Endothelial cell (in vitro differentiated cells): Measurements from ENCODE around the gene SHROOM3. TPM values are rescaled to one million over a fixed set of nuclear protein-coding genes. Genes with fewer than 3 reads are reported as not detected.

Experiments used
- DNase-seq: peaks from one replicate; pipeline ENCODE4 v3.0.0; 2021; ENCODE audit warnings: low spot score
- H3K27ac Mint-ChIP-seq: one replicate; pipeline ENCODE4 v1.8.0; 2021; ENCODE audit warnings: mixed read lengths, inconsistent platforms; ENCODE audit not compliant: unreplicated experiment
- H3K27me3 Mint-ChIP-seq: one replicate; pipeline ENCODE4 v1.8.0; 2021; ENCODE audit warnings: mild to moderate bottlenecking, moderate library complexity, mixed read lengths, inconsistent platforms; ENCODE audit not compliant: unreplicated experiment
- H3K36me3 Mint-ChIP-seq: one replicate; pipeline ENCODE4 v1.8.0; 2021; ENCODE audit warnings: mild to moderate bottlenecking, low read depth, mixed read lengths, inconsistent platforms; ENCODE audit not compliant: unreplicated experiment
- H3K4me1 Mint-ChIP-seq: one replicate; pipeline ENCODE4 v1.8.0; 2021; ENCODE audit warnings: mild to moderate bottlenecking, mixed read lengths, inconsistent platforms; ENCODE audit not compliant: unreplicated experiment
- H3K4me3 Mint-ChIP-seq: one replicate; pipeline ENCODE4 v1.8.0; 2021; ENCODE audit warnings: mild to moderate bottlenecking, mixed read lengths, inconsistent platforms; ENCODE audit not compliant: unreplicated experiment
- H3K9me3 Mint-ChIP-seq: one replicate; pipeline ENCODE4 v1.8.0; 2021; ENCODE audit warnings: mixed read lengths, inconsistent platforms; ENCODE audit not compliant: unreplicated experiment
- CTCF ChIP-seq: fragments of 200-600 bp; sonication (generic); IDR thresholded peaks from one replicate; pipeline ENCODE4 v1.5.0; 2021; ENCODE audit warnings: antibody characterized with exemption; ENCODE audit not compliant: unreplicated experiment
- total RNA-seq: library from RNA; stranded (reverse); fragmentation: NEBNext Ultra II Directional; extraction: Animal tissue kit (Norgen Biotek cat#: 25700); gene quantifications from one replicate; pipeline ENCODE4 v1.2.1, GENCODE V29; 2021; ENCODE audit not compliant: unreplicated experiment

The SHROOM3 gene
- total RNA-seq, 1 donor from 2014 or later: 7.9 TPM

DNA sequence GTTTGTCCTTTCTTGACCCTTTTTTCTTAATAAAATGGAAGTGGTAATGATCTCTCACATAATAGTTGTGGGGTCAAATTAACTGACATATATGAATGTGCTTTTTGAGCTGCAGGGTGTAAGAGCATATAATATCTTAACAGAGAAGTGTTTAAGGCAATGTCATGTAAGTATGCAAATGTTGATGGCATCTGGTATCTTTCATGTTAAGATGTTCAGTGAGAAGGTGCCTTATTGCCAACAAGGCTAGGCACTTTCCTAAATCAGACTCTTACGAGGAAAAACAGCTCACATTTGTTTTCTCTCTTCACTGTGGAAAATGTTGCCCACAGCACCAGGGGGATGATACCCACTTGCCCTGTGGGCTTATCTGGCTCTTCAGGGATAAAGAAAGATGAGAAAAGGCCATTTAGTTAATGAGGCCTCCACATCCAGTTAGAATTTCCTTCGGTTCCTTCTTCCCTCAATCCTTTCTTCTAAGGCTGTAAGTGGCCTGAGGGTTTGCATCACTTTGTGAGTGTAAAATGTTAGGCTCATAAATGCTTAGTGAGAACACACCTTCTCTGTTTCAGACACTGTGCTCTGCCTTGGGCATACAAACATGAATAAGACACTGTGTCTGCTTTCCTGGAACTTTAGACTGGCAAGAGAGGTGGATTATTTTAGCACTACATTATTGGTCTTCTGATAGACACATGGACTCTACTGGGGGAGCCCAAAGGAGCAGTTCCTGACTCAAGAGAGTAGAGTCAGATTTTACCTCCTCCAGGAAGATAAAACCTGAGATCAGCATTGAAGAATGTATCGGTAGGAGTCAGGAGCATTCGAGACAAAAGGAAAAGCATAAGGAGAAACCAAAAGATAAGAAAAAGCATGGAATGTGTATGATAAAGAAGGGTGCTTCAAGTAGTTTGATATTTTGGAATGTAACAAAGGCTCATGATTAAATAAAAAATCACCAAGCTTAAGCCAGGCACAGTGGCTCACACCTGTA lies 327.4 kb downstream of the SHROOM3 start:
- no peak overlapping the region for H3K27ac Mint-ChIP-seq
- TF ChIP-seq CTCF: no peak
- peaks cover 13% of the 10 kb centered on the region for H3K4me1 Mint-ChIP-seq
- DNase-seq: no peak
- H3K4me3 Mint-ChIP-seq: no peak overlapping the region
- peaks cover 3% of the 10 kb centered on the region for H3K27me3 Mint-ChIP-seq
- H3K36me3 Mint-ChIP-seq: peaks cover 3% of the 10 kb centered on the region
- no peaks in the 10 kb centered on the region for H3K9me3 Mint-ChIP-seq

DNA sequence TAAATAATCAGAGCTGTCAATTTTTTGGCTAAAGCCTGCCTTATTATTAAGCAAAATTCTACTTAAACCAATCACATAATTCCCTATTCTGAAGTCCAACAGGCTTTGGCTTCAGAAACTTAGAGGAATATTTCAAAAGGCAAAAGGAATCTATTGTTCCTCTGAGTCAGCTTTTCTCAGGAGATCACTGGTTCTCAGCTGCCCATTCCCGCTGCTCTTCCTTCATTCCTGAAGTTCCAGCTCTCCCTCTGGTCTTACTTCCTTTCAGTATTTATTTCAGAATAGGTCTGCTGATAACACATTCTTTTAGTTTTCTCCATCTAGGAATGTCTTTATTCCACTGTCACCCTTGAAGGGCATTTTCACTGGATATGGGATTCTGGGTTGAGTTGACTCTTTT lies 329.2 kb downstream of the SHROOM3 start:
- H3K4me3 Mint-ChIP-seq: no peak overlapping the region
- no peak for DNase-seq
- peaks cover 16% of the 10 kb centered on the region for H3K4me1 Mint-ChIP-seq
- no peaks in the 10 kb centered on the region for H3K9me3 Mint-ChIP-seq
- H3K27ac Mint-ChIP-seq: peak overlapping the region; percentile 82
- H3K27me3 Mint-ChIP-seq: peaks cover 3% of the 10 kb centered on the region
- H3K36me3 Mint-ChIP-seq: peaks cover 3% of the 10 kb centered on the region
- no peak for TF ChIP-seq CTCF

- no peak overlapping the region for H3K27ac Mint-ChIP-seq
- DNase-seq: no peak
- no peak for TF ChIP-seq CTCF
- H3K4me3 Mint-ChIP-seq: no peak overlapping the region
- peaks cover 8% of the 10 kb centered on the region for H3K36me3 Mint-ChIP-seq
- H3K4me1 Mint-ChIP-seq: peaks cover 16% of the 10 kb centered on the region
- H3K9me3 Mint-ChIP-seq: no peaks in the 10 kb centered on the region
- peaks cover 3% of the 10 kb centered on the region for H3K27me3 Mint-ChIP-seq
These were observed 330.6 kb downstream of the SHROOM3 start for GRCh38 chr4:76765473-76766183.

- no peak for DNase-seq
- TF ChIP-seq CTCF: no peak
- Mint-ChIP-seq H3K4me3 (no peak overlapping the region), H3K9me3 (no peaks in the 10 kb centered on the region), H3K4me1 (peaks cover 16% of the 10 kb centered on the region), H3K27me3 (no peaks in the 10 kb centered on the region), H3K27ac (peak overlapping the region; percentile 81), H3K36me3 (peaks cover 13% of the 10 kb centered on the region)
These were observed 333.0 kb downstream of the SHROOM3 start for GRCh38 chr4:76767983-76768382.
